GM23338 (cell line): ENCODE measurements around the gene RSBN1L.

Experiments used
- CREB1 ChIP-seq: fragments of 250-450 bp; sonication (Bioruptor Pico); IDR thresholded peaks from 2 replicates; pipeline ENCODE4 v1.5.0; 2020; ENCODE audit warnings: low read depth, mild to moderate bottlenecking, moderate library complexity
- CTCF ChIP-seq, 2 experiments: fragments of 200-600 bp in 1 of 2; sonication (generic) in 1 of 2; conservative IDR thresholded peaks; 2 replicates each; pipeline versions ENCODE4 v1.5.1 to v1.6.1; 2016 to 2017; ENCODE audit warnings: antibody characterized with exemption in 2 of 2, low read depth in 2 of 2, mild to moderate bottlenecking in 2 of 2, moderate library complexity in 1 of 2
- ETS1 ChIP-seq: IDR thresholded peaks from 2 replicates; pipeline ENCODE4 v1.6.1; 2016; ENCODE audit warnings: antibody characterized with exemption
- EZH2 ChIP-seq: fragments of 200-600 bp; sonication (generic); IDR thresholded peaks from one replicate; pipeline ENCODE4 v1.8.0; 2017; ENCODE audit warnings: antibody characterized with exemption, mild to moderate bottlenecking, low read depth; ENCODE audit not compliant: unreplicated experiment
- EZH2phosphoT487 ChIP-seq: fragments of 200-600 bp; sonication (generic); IDR thresholded peaks from one replicate; pipeline ENCODE4 v1.8.1; 2018; ENCODE audit warnings: antibody characterized with exemption; ENCODE audit not compliant: unreplicated experiment
- JUNB ChIP-seq: IDR thresholded peaks from one replicate; pipeline ENCODE4 v1.6.1; 2016; ENCODE audit warnings: antibody characterized with exemption; ENCODE audit not compliant: unreplicated experiment
- POLR2AphosphoS5 ChIP-seq: IDR thresholded peaks from 2 replicates; pipeline ENCODE4 v1.6.1; 2016; ENCODE audit warnings: antibody characterized with exemption, low read depth
- REST ChIP-seq: IDR thresholded peaks from one replicate; pipeline ENCODE4 v1.6.1; 2018; ENCODE audit warnings: antibody characterized with exemption; ENCODE audit not compliant: unreplicated experiment
- STAT1 ChIP-seq: IDR thresholded peaks from one replicate; pipeline ENCODE4 v1.6.1; 2016; ENCODE audit warnings: antibody characterized with exemption; ENCODE audit not compliant: unreplicated experiment
- ZNF114 ChIP-seq: fragments of 250-450 bp; sonication (Bioruptor Pico); IDR thresholded peaks from 2 replicates; pipeline ENCODE4 v1.5.0; 2020; ENCODE audit warnings: mild to moderate bottlenecking, moderate library complexity

- no peak for TF ChIP-seq POLR2AphosphoS5
- no peak for TF ChIP-seq EZH2phosphoT487
- peak; percentile 25 to 41; a peak in 3 of 4 replicates for TF ChIP-seq CTCF (conservative IDR thresholded peaks at IDR 0.05; ENCODE audit: low read depth in 2 of 2)
- no peak for TF ChIP-seq JUNB
- no peak for TF ChIP-seq EZH2
- no peak for TF ChIP-seq CREB1
- TF ChIP-seq REST = no peak
- TF ChIP-seq ZNF114 (CRISPR knock-in tag) = no peak
- no peak for TF ChIP-seq ETS1
- no peak for TF ChIP-seq STAT1
These were observed 6.8 kb downstream of the RSBN1L start for GRCh38 chr7:77702968-77703472.
